ENCODE measurements around the gene SENP1.

The SENP1 gene

GRCh38 chr12:48051681-48052080 is 54.2 kb downstream of the SENP1 start:
- WGBS, 2 experiments (ENCODE audit: insufficient coverage in 2 of 2): no CpG with 5 or more reads among the region's 2 CpGs
- H3K36me3 ChIP-seq (ENCODE audit: control insufficient read depth, insufficient read depth, low read length): peaks cover 26% of the 10 kb centered on the region

GRCh38 chr12:48050174-48050573 is 55.7 kb downstream of the SENP1 start:
- 93% methylated on average over 6 of the region's 6 CpGs for whole genome bisulfite sequencing, 2 experiments (ENCODE audit: insufficient coverage in 2 of 2)
- Histone ChIP-seq H3K9me3 (ENCODE audit: control insufficient read depth, low read length) (no peaks in the 10 kb centered on the region), H3K4me1 (ENCODE audit: control insufficient read depth, insufficient read depth, low read length, poor library complexity, severe bottlenecking) (no peaks in the 10 kb centered on the region), H3K4me3 (ENCODE audit: extremely low read depth, insufficient read depth, low read length, poor library complexity, severe bottlenecking) (no peak overlapping the region), H3K36me3 (ENCODE audit: control insufficient read depth, insufficient read depth, low read length) (peaks cover 39% of the 10 kb centered on the region), H3K27ac (ENCODE audit: low read depth, low read length, severe bottlenecking) (no peak overlapping the region)

More at GRCh38 chr12:48051681-48052080, 54.2 kb downstream of the SENP1 start:
- Histone ChIP-seq H3K27ac (ENCODE audit: low read depth, low read length, severe bottlenecking) (no peak overlapping the region), H3K4me3 (ENCODE audit: extremely low read depth, insufficient read depth, low read length, poor library complexity, severe bottlenecking) (no peak overlapping the region), H3K9me3 (ENCODE audit: control insufficient read depth, low read length) (no peaks in the 10 kb centered on the region), H3K4me1 (ENCODE audit: control insufficient read depth, insufficient read depth, low read length, poor library complexity, severe bottlenecking) (no peaks in the 10 kb centered on the region)

- H3K36me3 ChIP-seq (ENCODE audit: control insufficient read depth, insufficient read depth, low read length): peaks cover 56% of the 10 kb centered on the region
- 100% methylated on average over 1 of the region's 2 CpGs; no CpG with 5 or more reads in 1 of the 2 experiments for WGBS, 2 experiments (ENCODE audit: insufficient coverage in 2 of 2)
- no peak overlapping the region for H3K4me3 ChIP-seq (ENCODE audit: extremely low read depth, insufficient read depth, low read length, poor library complexity, severe bottlenecking)
- no peaks in the 10 kb centered on the region for H3K9me3 ChIP-seq (ENCODE audit: control insufficient read depth, low read length)
- H3K27ac ChIP-seq (ENCODE audit: low read depth, low read length, severe bottlenecking): no peak overlapping the region
- H3K4me1 ChIP-seq (ENCODE audit: control insufficient read depth, insufficient read depth, low read length, poor library complexity, severe bottlenecking): no peaks in the 10 kb centered on the region
Observed at GRCh38 chr12:48045965-48046518, 59.8 kb downstream of the SENP1 start.

- H3K4me3 ChIP-seq (ENCODE audit: extremely low read depth, insufficient read depth, low read length, poor library complexity, severe bottlenecking): no peak overlapping the region
- H3K4me1 ChIP-seq (ENCODE audit: control insufficient read depth, insufficient read depth, low read length, poor library complexity, severe bottlenecking): no peaks in the 10 kb centered on the region
- 83 to 94% methylated on average over 3 to 4 of the region's 6 CpGs for WGBS, 2 experiments (ENCODE audit: insufficient coverage in 2 of 2)
- H3K27ac ChIP-seq (ENCODE audit: low read depth, low read length, severe bottlenecking): no peak overlapping the region
- peaks cover 51% of the 10 kb centered on the region for H3K36me3 ChIP-seq (ENCODE audit: control insufficient read depth, insufficient read depth, low read length)
- H3K9me3 ChIP-seq (ENCODE audit: control insufficient read depth, low read length): no peaks in the 10 kb centered on the region
Observed at GRCh38 chr12:48045061-48045846, 60.6 kb downstream of the SENP1 start.

- H3K4me1 ChIP-seq (ENCODE audit: control insufficient read depth, insufficient read depth, low read length, poor library complexity, severe bottlenecking): no peaks in the 10 kb centered on the region
- H3K27ac ChIP-seq (ENCODE audit: low read depth, low read length, severe bottlenecking): no peak overlapping the region
- 92 to 96% methylated on average over 6 to 7 of the region's 7 CpGs for WGBS, 2 experiments (ENCODE audit: insufficient coverage in 2 of 2)
- no peaks in the 10 kb centered on the region for H3K9me3 ChIP-seq (ENCODE audit: control insufficient read depth, low read length)
- H3K36me3 ChIP-seq (ENCODE audit: control insufficient read depth, insufficient read depth, low read length): peaks cover 48% of the 10 kb centered on the region
- H3K4me3 ChIP-seq (ENCODE audit: extremely low read depth, insufficient read depth, low read length, poor library complexity, severe bottlenecking): no peak overlapping the region
Observed at GRCh38 chr12:48044396-48044795, 61.5 kb downstream of the SENP1 start.

GRCh38 chr12:48043771-48044170 is 62.1 kb downstream of the SENP1 start:
- H3K36me3 ChIP-seq (ENCODE audit: control insufficient read depth, insufficient read depth, low read length): peaks cover 48% of the 10 kb centered on the region
- 100% methylated on average over 1 of the region's 4 CpGs; no CpG with 5 or more reads in 1 of the 2 experiments for WGBS, 2 experiments (ENCODE audit: insufficient coverage in 2 of 2)
- H3K27ac ChIP-seq (ENCODE audit: low read depth, low read length, severe bottlenecking): no peak overlapping the region
- H3K4me1 ChIP-seq (ENCODE audit: control insufficient read depth, insufficient read depth, low read length, poor library complexity, severe bottlenecking): no peaks in the 10 kb centered on the region
- H3K4me3 ChIP-seq (ENCODE audit: extremely low read depth, insufficient read depth, low read length, poor library complexity, severe bottlenecking): no peak overlapping the region
- no peaks in the 10 kb centered on the region for H3K9me3 ChIP-seq (ENCODE audit: control insufficient read depth, low read length)

GRCh38 chr12:48041591-48042423 is 64.1 kb downstream of the SENP1 start:
- WGBS, 2 experiments (ENCODE audit: insufficient coverage in 2 of 2): 87 to 91% methylated on average over 2 to 3 of the region's 5 CpGs
- no peak overlapping the region for H3K4me3 ChIP-seq (ENCODE audit: extremely low read depth, insufficient read depth, low read length, poor library complexity, severe bottlenecking)

GRCh38 chr12:48040354-48040753 is 65.5 kb downstream of the SENP1 start:
- Histone ChIP-seq H3K9me3 (ENCODE audit: control insufficient read depth, low read length) (no peaks in the 10 kb centered on the region), H3K36me3 (ENCODE audit: control insufficient read depth, insufficient read depth, low read length) (peaks cover 20% of the 10 kb centered on the region), H3K27ac (ENCODE audit: low read depth, low read length, severe bottlenecking) (no peak overlapping the region), H3K4me1 (ENCODE audit: control insufficient read depth, insufficient read depth, low read length, poor library complexity, severe bottlenecking) (peaks cover 16% of the 10 kb centered on the region), H3K4me3 (ENCODE audit: extremely low read depth, insufficient read depth, low read length, poor library complexity, severe bottlenecking) (no peak overlapping the region)
- WGBS, 2 experiments (ENCODE audit: insufficient coverage in 2 of 2): 100% methylated on average over 1 of the region's 3 CpGs; no CpG with 5 or more reads in 1 of the 2 experiments

More at GRCh38 chr12:48041591-48042423, 64.1 kb downstream of the SENP1 start:
- peaks cover 34% of the 10 kb centered on the region for H3K36me3 ChIP-seq (ENCODE audit: control insufficient read depth, insufficient read depth, low read length)
- H3K9me3 ChIP-seq (ENCODE audit: control insufficient read depth, low read length): no peaks in the 10 kb centered on the region
- H3K4me1 ChIP-seq (ENCODE audit: control insufficient read depth, insufficient read depth, low read length, poor library complexity, severe bottlenecking): peaks cover 12% of the 10 kb centered on the region
- no peak overlapping the region for H3K27ac ChIP-seq (ENCODE audit: low read depth, low read length, severe bottlenecking)

- H3K36me3 ChIP-seq (ENCODE audit: control insufficient read depth, insufficient read depth, low read length): peaks cover 8% of the 10 kb centered on the region
- H3K27ac ChIP-seq (ENCODE audit: low read depth, low read length, severe bottlenecking): no peak overlapping the region
- no peak overlapping the region for H3K4me3 ChIP-seq (ENCODE audit: extremely low read depth, insufficient read depth, low read length, poor library complexity, severe bottlenecking)
- 89 to 90% methylated on average over 1 of the region's 1 CpG for WGBS, 2 experiments (ENCODE audit: insufficient coverage in 2 of 2)
- peaks cover 16% of the 10 kb centered on the region for H3K4me1 ChIP-seq (ENCODE audit: control insufficient read depth, insufficient read depth, low read length, poor library complexity, severe bottlenecking)
- no peaks in the 10 kb centered on the region for H3K9me3 ChIP-seq (ENCODE audit: control insufficient read depth, low read length)
Observed at GRCh38 chr12:48039151-48039550, 66.7 kb downstream of the SENP1 start.

- Histone ChIP-seq H3K4me1 (ENCODE audit: control insufficient read depth, insufficient read depth, low read length, poor library complexity, severe bottlenecking) (peaks cover 16% of the 10 kb centered on the region), H3K27ac (ENCODE audit: low read depth, low read length, severe bottlenecking) (peak overlapping the region; percentile 96), H3K36me3 (ENCODE audit: control insufficient read depth, insufficient read depth, low read length) (peaks cover 4% of the 10 kb centered on the region), H3K4me3 (ENCODE audit: extremely low read depth, insufficient read depth, low read length, poor library complexity, severe bottlenecking) (no peak overlapping the region), H3K9me3 (ENCODE audit: control insufficient read depth, low read length) (no peaks in the 10 kb centered on the region)
- 79 to 84% methylated on average over 5 of the region's 5 CpGs for WGBS, 2 experiments (ENCODE audit: insufficient coverage in 2 of 2)
Observed at GRCh38 chr12:48038085-48038484, 67.8 kb downstream of the SENP1 start.
